ENCODE measurements around the gene OGDH.
A peak's percentile ranks its signal among the peaks of the same experiment; 100 is the strongest.

The OGDH gene

GRCh38 chr7:44599222-44599621 lies 7.2 kb upstream of the OGDH start:
- no peaks in the 10 kb centered on the region for H4K20me1 ChIP-seq (ENCODE audit: insufficient read depth, low read length)
- H3K79me2 ChIP-seq (ENCODE audit: insufficient read depth, low read length): no peaks in the 10 kb centered on the region
- no peaks in the 10 kb centered on the region for H3K27me3 ChIP-seq (ENCODE audit: insufficient read depth, low read length)
- no peaks in the 10 kb centered on the region for H3K9me2 ChIP-seq (ENCODE audit: low read depth, low read length)
- H3K4me1 ChIP-seq (ENCODE audit: insufficient read depth, low read length, severe bottlenecking): peaks cover 43% of the 10 kb centered on the region
- H2AFZ ChIP-seq (ENCODE audit: low read length): no peak overlapping the region
- no peak overlapping the region for H3K27ac ChIP-seq (ENCODE audit: low read depth, low read length, poor library complexity, severe bottlenecking)
- H3K9me3 ChIP-seq (ENCODE audit: low read length): peaks cover 3% of the 10 kb centered on the region; the same call in 1 of the 2 replicates
- H3K36me3 ChIP-seq (ENCODE audit: insufficient read depth, low read length): no peaks in the 10 kb centered on the region
- H3F3A ChIP-seq (ENCODE audit: insufficient read depth, low read length): no peaks in the 10 kb centered on the region; the same call in 1 of the 2 replicates
- no peak overlapping the region for H3K4me2 ChIP-seq (ENCODE audit: low read length)
- H3K9ac ChIP-seq (ENCODE audit: low read length): no peak overlapping the region
- no peak overlapping the region for H3K4me3 ChIP-seq (ENCODE audit: low read depth, low read length, poor library complexity, severe bottlenecking)
- TF ChIP-seq EZH2 (IDR thresholded peaks at IDR 0.05; ENCODE audit: borderline replicate concordance, low read length) (no peak), CTCF (IDR thresholded peaks at IDR 0.05; ENCODE audit: low read length) (no peak)

GRCh38 chr7:44602576-44602910 lies 3.9 kb upstream of the OGDH start:
- H3K4me1 ChIP-seq (ENCODE audit: insufficient read depth, low read length, severe bottlenecking): peaks cover 49% of the 10 kb centered on the region
- TF ChIP-seq CTCF (IDR thresholded peaks at IDR 0.05; ENCODE audit: low read length) (no peak), EZH2 (IDR thresholded peaks at IDR 0.05; ENCODE audit: borderline replicate concordance, low read length) (no peak)
- peak overlapping the region; percentile 85 for H3K27ac ChIP-seq (ENCODE audit: low read depth, low read length, poor library complexity, severe bottlenecking)

GRCh38 chr7:44603193-44603592 lies 3.2 kb upstream of the OGDH start:
- Histone ChIP-seq H3K4me2 (ENCODE audit: low read length) (peak overlapping the region; percentile 12; the same call in 1 of the 2 replicates), H3K27ac (ENCODE audit: low read depth, low read length, poor library complexity, severe bottlenecking) (peak overlapping the region; percentile 85), H3K9me2 (ENCODE audit: low read depth, low read length) (no peaks in the 10 kb centered on the region), H3K4me1 (ENCODE audit: insufficient read depth, low read length, severe bottlenecking) (peaks cover 56% of the 10 kb centered on the region), H3K79me2 (ENCODE audit: insufficient read depth, low read length) (peaks cover 12% of the 10 kb centered on the region), H3K4me3 (ENCODE audit: low read depth, low read length, poor library complexity, severe bottlenecking) (no peak overlapping the region), H3F3A (ENCODE audit: insufficient read depth, low read length) (no peaks in the 10 kb centered on the region; the same call in 1 of the 2 replicates), H3K9me3 (ENCODE audit: low read length) (peaks cover 3% of the 10 kb centered on the region; the same call in 1 of the 2 replicates), H3K36me3 (ENCODE audit: insufficient read depth, low read length) (0 out of 2 replicates have a peak, but pooled peaks cover 4% of the 10 kb centered on the region), H4K20me1 (ENCODE audit: insufficient read depth, low read length) (no peaks in the 10 kb centered on the region), H3K27me3 (ENCODE audit: insufficient read depth, low read length) (no peaks in the 10 kb centered on the region), H2AFZ (ENCODE audit: low read length) (no peak overlapping the region), H3K9ac (ENCODE audit: low read length) (peak overlapping the region; percentile 23; the same call in 1 of the 2 replicates)
- TF ChIP-seq CTCF (IDR thresholded peaks at IDR 0.05; ENCODE audit: low read length) (no peak), EZH2 (IDR thresholded peaks at IDR 0.05; ENCODE audit: borderline replicate concordance, low read length) (no peak)

More at GRCh38 chr7:44602576-44602910, 3.9 kb upstream of the OGDH start:
- no peaks in the 10 kb centered on the region for H3K9me2 ChIP-seq (ENCODE audit: low read depth, low read length)
- H3K79me2 ChIP-seq (ENCODE audit: insufficient read depth, low read length): peaks cover 5% of the 10 kb centered on the region
- H3K4me2 ChIP-seq (ENCODE audit: low read length): peak overlapping the region; percentile 12; the same call in 1 of the 2 replicates
- peaks cover 3% of the 10 kb centered on the region; the same call in 1 of the 2 replicates for H3K9me3 ChIP-seq (ENCODE audit: low read length)
- no peak overlapping the region for H3K4me3 ChIP-seq (ENCODE audit: low read depth, low read length, poor library complexity, severe bottlenecking)
- H3K27me3 ChIP-seq (ENCODE audit: insufficient read depth, low read length): no peaks in the 10 kb centered on the region
- no peaks in the 10 kb centered on the region; the same call in 1 of the 2 replicates for H3F3A ChIP-seq (ENCODE audit: insufficient read depth, low read length)
- no peaks in the 10 kb centered on the region for H4K20me1 ChIP-seq (ENCODE audit: insufficient read depth, low read length)
- peak overlapping the region; percentile 23; the same call in 1 of the 2 replicates for H3K9ac ChIP-seq (ENCODE audit: low read length)
- H3K36me3 ChIP-seq (ENCODE audit: insufficient read depth, low read length): no peaks in the 10 kb centered on the region
- no peak overlapping the region for H2AFZ ChIP-seq (ENCODE audit: low read length)

Data from OCI-LY1 (cell line).